ENCODE results near the gene FOCAD. TPM values are rescaled to one million over a fixed set of nuclear protein-coding genes. Genes with fewer than 3 reads are reported as not detected.

The FOCAD gene
- total RNA-seq, 2 donors from 2014 or later, result 51.6 to 56.8 TPM

- no peaks in the 10 kb centered on the region for H3K27me3 Mint-ChIP-seq (ENCODE audit: insufficient read depth)
- H3K4me3 ChIP-seq (ENCODE audit: low read length), result no peak overlapping the region
Measured at GRCh38 chr9:20663133-20663532, 20.9 kb upstream of the FOCAD start.

GRCh38 chr9:20664501-20664900, 19.6 kb upstream of the FOCAD start:
- Mint-ChIP-seq H3K4me3 (no peak overlapping the region), H3K4me1 (peaks cover 18% of the 10 kb centered on the region), H3K36me3 (ENCODE audit: low read depth) (peaks cover 22% of the 10 kb centered on the region), H3K9me3 (peaks cover 6% of the 10 kb centered on the region), H3K27ac (no peak overlapping the region), H3K27me3 (ENCODE audit: insufficient read depth) (no peaks in the 10 kb centered on the region)
- no peak overlapping the region for H3K27ac ChIP-seq (ENCODE audit: low read depth, low read length)
- H3K9me3 ChIP-seq (ENCODE audit: control insufficient read depth, low read length), result peaks cover 7% of the 10 kb centered on the region
- WGBS, 2 experiments (ENCODE audit: insufficient coverage in 1 of 2, insufficient read length in 1 of 2), result 93% methylated on average over 2 of the region's 3 CpGs; no CpG with 5 or more reads in 1 of the 2 experiments
- no peak overlapping the region for H3K9ac ChIP-seq (ENCODE audit: extremely low read depth, low read length, poor library complexity, severe bottlenecking)
- H3K27me3 ChIP-seq (ENCODE audit: control insufficient read depth, insufficient read depth, low read length, poor library complexity, severe bottlenecking), result no peaks in the 10 kb centered on the region
- peaks cover 10% of the 10 kb centered on the region for H3K36me3 ChIP-seq (ENCODE audit: control insufficient read depth, insufficient read depth, low read length)
- no peak overlapping the region for H3K4me3 ChIP-seq (ENCODE audit: low read length)
- H3K4me1 ChIP-seq (ENCODE audit: control insufficient read depth, insufficient read depth, low read length), result peaks cover 4% of the 10 kb centered on the region
- DNase-seq, result no peak
- no peak for TF ChIP-seq CTCF (conservative IDR thresholded peaks at IDR 0.05)

More at GRCh38 chr9:20663133-20663532, 20.9 kb upstream of the FOCAD start:
- no peak overlapping the region for H3K27ac Mint-ChIP-seq
- H3K36me3 Mint-ChIP-seq (ENCODE audit: low read depth), result peaks cover 10% of the 10 kb centered on the region
- Histone ChIP-seq H3K9me3 (ENCODE audit: control insufficient read depth, low read length) (no peaks in the 10 kb centered on the region), H3K27ac (ENCODE audit: low read depth, low read length) (no peak overlapping the region), H3K9ac (ENCODE audit: extremely low read depth, low read length, poor library complexity, severe bottlenecking) (no peak overlapping the region), H3K27me3 (ENCODE audit: control insufficient read depth, insufficient read depth, low read length, poor library complexity, severe bottlenecking) (no peaks in the 10 kb centered on the region), H3K36me3 (ENCODE audit: control insufficient read depth, insufficient read depth, low read length) (peaks cover 10% of the 10 kb centered on the region), H3K4me1 (ENCODE audit: control insufficient read depth, insufficient read depth, low read length) (peaks cover 4% of the 10 kb centered on the region)
- H3K4me3 Mint-ChIP-seq, result no peak overlapping the region
- WGBS, 2 experiments (ENCODE audit: insufficient coverage in 1 of 2, insufficient read length in 1 of 2), result 86% methylated on average over 2 of the region's 2 CpGs; no CpG with 5 or more reads in 1 of the 2 experiments
- peaks cover 14% of the 10 kb centered on the region for H3K4me1 Mint-ChIP-seq
- DNase-seq, result no peak
- no peak for TF ChIP-seq CTCF (conservative IDR thresholded peaks at IDR 0.05)
- no peaks in the 10 kb centered on the region for H3K9me3 Mint-ChIP-seq

GRCh38 chr9:20670395-20670794, 13.7 kb upstream of the FOCAD start:
- Histone ChIP-seq H3K27ac (ENCODE audit: low read depth, low read length) (no peak overlapping the region), H3K9ac (ENCODE audit: extremely low read depth, low read length, poor library complexity, severe bottlenecking) (no peak overlapping the region), H3K27me3 (ENCODE audit: control insufficient read depth, insufficient read depth, low read length, poor library complexity, severe bottlenecking) (no peaks in the 10 kb centered on the region), H3K36me3 (ENCODE audit: control insufficient read depth, insufficient read depth, low read length) (peaks cover 6% of the 10 kb centered on the region), H3K9me3 (ENCODE audit: control insufficient read depth, low read length) (peaks cover 7% of the 10 kb centered on the region), H3K4me3 (ENCODE audit: low read length) (peak overlapping the region; percentile 21), H3K4me1 (ENCODE audit: control insufficient read depth, insufficient read depth, low read length) (no peaks in the 10 kb centered on the region)
- Mint-ChIP-seq H3K36me3 (ENCODE audit: low read depth) (peaks cover 38% of the 10 kb centered on the region), H3K4me1 (peaks cover 17% of the 10 kb centered on the region), H3K4me3 (no peak overlapping the region), H3K9me3 (peaks cover 6% of the 10 kb centered on the region), H3K27ac (no peak overlapping the region), H3K27me3 (ENCODE audit: insufficient read depth) (no peaks in the 10 kb centered on the region)
- DNase-seq, result peak; percentile 71
- TF ChIP-seq CTCF (conservative IDR thresholded peaks at IDR 0.05), result no peak
- 49 to 55% methylated on average over 2 to 6 of the region's 6 CpGs for WGBS, 2 experiments (ENCODE audit: insufficient coverage in 1 of 2, insufficient read length in 1 of 2)
